Cortex of kidney (tissue), 1 donor: ENCODE data around the gene GPR31.
"Not testable (repeated sequence)": the region's sequence is repeated elsewhere in the genome, so short reads cannot be mapped to it uniquely, and the experiment has no call there.

Experiments used
- DNase-seq: peaks from one replicate; lab custom pipeline; 2025; lab: John Stamatoyannopoulos, UW

Gene GPR31, protein sequence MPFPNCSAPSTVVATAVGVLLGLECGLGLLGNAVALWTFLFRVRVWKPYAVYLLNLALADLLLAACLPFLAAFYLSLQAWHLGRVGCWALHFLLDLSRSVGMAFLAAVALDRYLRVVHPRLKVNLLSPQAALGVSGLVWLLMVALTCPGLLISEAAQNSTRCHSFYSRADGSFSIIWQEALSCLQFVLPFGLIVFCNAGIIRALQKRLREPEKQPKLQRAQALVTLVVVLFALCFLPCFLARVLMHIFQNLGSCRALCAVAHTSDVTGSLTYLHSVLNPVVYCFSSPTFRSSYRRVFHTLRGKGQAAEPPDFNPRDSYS

DNA sequence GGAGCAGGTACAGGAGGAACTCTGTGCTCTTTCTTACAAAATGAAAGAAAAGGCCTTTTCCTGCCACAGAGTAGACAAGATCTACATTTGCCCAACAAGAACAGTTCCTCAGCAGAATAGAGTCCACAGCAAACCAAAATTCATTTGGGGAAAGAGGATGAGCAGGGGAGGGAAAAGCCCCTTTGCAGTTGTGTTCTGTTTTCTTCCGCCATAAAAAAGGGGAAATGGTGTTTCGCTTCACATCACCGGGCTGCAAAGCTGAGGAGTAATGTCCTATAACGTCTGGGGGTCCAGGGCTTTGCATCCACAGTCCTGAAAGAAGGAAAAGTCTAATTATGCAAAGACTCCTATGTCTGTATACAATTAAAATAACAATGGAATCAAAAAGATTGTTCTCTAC, at the start of gene GPR31:
Gene GPR31, minus strand, starts transcription at position 118 of the 400 bp plus-strand sequence. CDS start 149 bp downstream, outside the sequence.
- no peak for DNase-seq

DNA sequence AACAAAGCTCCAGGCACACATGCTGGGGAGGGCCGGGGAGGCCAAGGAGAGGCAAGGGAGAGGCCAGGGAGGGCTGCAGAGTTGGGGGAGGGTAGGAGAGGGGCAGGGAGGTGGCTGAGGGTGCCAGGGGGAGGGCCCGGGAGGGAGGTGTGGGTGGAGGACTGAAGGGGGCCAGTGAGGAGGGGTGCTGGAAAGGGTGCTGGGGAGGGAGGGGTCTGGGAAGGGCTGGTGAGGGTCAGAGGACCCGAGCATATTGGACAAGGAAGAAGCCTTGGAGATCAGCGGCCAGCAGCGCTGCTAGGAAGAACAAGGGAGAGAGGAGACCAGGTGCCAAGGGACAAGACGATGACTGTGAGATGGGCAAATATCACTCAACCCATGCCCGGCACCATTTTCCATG, 49.7 kb upstream of the GPR31 start:
- DNase-seq = no peak

GRCh38 chr6:167205316-167205715, 47.5 kb upstream of the GPR31 start:
- DNase-seq = not testable (repeated sequence)

DNA sequence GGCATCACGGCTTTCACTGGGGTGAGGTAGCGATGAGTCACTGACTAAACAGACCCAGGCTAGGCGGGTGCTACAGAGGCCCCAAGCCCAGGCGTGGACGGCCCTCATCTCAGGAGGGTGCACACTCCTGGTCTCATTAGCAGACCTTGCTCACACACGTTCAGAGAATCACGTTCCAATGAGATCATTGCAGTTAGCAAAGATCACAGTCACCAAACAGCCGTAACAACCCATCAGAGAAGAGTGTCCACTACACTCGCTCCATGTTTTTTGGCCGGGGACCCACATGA, 46.2 kb upstream of the GPR31 start:
- DNase-seq = not testable (repeated sequence)

DNA sequence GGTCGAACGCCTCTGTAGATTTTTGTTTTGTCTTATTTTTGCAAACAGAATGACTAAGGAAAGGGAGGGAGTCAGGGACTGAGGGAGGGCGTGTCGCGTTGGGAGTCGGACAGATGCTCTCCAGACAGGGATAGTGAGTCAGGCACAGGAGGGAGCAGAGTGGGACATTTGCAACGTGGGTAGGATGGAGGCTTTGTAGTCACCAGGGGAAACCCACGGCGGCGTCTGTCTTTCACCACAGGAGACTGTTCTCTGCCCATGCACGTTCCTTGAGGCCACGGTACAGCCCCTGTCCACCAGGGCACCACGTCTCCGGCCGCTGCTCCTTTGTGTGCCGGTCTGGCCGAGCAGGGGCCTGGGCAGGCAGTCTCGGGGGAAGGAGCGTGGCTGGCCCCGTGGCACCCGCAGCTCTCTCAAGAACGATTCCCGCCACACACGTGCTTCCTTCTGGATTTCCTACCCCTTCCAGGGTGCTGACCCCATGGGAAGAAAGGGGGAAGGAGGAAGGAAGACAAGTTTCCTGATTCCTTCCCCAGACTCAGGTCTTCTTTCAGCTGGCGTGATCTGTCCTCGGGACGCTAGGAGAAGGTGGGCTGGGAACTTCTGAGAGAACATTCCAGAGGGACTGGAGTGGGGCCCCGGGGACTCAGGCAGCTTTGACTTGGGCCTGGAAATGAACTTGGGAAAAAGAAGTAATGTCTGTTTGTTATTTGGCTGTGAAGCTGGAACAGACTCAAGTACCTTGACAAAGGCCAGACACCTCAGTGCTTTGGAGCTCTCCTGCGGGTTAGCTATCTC, 45.7 kb upstream of the GPR31 start:
- DNase-seq = not testable (repeated sequence)

GRCh38 chr6:167202613-167203012, 44.8 kb upstream of the GPR31 start:
- not testable (repeated sequence) for DNase-seq

DNA sequence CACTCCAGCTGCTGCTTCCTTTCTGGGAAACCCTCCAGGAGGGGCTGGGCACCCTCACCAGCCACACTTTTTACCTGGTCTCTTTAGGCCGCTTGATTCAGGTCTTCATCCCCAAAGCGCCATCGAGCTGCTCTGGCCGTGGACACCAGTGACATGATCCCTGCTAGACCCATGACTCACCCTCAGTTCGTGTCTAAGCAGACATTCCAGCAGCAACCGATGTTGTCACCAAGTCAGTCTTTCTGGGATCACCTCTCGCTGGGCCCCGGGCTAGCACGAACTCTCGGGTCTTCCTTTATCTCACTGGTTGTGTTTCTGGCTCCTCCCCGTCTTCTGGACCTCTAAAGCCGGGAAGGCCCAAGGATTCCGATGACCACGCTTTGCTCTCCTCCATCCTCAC, 43.0 kb upstream of the GPR31 start:
- no peak for DNase-seq

GRCh38 chr6:167195941-167196610, 38.3 kb upstream of the GPR31 start:
- DNase-seq = not testable (repeated sequence)

GRCh38 chr6:167193515-167194125, 35.8 kb upstream of the GPR31 start:
- not testable (repeated sequence) for DNase-seq

DNA sequence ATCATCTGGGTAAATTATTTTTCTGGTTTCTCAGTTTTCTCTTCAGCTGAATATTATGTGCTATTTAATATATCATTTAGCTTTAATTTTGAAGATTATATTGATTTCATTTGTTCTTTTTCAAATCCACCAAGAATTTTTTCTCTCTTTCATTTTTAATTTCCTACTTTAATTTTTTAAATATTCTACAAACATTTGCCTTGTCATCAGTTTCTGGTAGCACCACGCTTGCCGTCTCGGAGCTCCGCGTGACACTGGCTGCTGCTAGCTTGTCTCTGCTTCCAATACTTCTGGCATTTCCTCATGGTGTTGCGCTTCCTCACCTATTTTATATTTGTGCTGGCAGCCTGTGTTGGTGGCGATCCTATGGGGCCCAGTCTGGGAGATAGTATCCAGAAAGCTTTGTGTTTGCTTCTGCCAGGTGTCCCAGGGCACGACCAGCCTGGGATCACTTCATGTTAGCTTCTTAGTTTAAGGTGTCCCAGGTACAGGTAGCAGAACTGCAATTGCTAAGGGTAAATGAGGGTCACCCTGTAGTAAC, 33.3 kb upstream of the GPR31 start:
- not testable (repeated sequence) for DNase-seq

DNA sequence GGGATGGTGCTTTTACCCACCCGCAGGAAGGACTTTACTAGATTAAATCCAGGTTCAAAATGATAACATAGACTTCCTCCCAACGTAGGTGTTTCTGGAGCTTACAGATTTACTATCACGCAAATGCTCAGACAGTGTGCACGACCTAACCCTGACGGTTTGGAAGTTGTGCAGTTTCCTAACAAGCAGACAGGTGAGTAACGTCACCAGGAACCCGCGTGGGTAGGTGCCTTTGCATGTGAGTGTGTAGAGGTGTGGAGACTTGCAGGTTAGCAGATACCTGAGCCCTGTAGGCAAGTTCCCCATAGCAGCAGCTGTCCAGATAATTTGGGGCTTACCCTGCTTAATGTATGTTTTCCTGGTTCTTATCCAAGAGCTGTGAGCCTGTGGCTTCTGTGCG, 29.5 kb upstream of the GPR31 start:
- not testable (repeated sequence) for DNase-seq

DNA sequence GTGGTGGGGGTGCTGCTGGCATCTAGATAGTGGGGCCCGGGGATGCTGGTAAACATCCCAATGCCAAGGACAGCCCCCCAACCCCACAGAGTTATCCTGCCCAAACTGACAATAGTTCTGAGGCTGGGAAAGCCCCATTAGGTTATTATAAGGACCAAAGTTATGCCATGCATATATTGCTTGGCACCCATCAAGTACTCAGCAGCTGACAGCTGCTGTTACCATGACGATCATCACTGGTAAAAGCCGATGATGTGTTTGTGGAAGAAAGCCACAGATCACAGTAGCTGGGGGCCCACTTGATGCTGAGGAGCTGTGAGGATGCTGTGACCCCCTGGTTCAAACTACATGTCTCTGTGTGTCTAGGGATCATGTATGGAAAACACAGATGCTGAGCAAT, 27.3 kb upstream of the GPR31 start:
- not testable (repeated sequence) for DNase-seq

DNA sequence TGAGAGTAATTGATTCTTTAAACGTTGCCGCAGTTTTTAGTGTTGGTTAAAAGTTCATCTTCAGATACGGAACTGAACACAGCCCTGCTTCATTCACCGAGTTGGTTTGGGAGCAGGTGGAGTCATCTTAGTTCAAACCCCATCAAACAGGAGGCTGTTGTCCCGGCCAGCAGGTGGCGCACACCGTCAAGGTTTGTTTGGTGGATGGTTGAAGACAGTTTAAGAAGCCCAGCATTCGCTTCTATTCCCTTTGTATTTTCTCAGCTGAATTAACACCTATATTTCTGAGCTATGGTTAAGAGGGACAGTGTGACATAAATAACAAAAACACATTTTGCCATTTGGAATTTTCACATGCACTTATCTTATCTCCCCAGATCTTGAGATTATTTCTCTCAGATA, 25.1 kb upstream of the GPR31 start:
- DNase-seq = not testable (repeated sequence)

GRCh38 chr6:167181351-167181750, 23.6 kb upstream of the GPR31 start:
- not testable (repeated sequence) for DNase-seq

- DNase-seq = not testable (repeated sequence)
Measured at GRCh38 chr6:167180086-167180485, 22.3 kb upstream of the GPR31 start.

- DNase-seq = not testable (repeated sequence)
Measured at GRCh38 chr6:167178896-167179655, 21.3 kb upstream of the GPR31 start.

DNA sequence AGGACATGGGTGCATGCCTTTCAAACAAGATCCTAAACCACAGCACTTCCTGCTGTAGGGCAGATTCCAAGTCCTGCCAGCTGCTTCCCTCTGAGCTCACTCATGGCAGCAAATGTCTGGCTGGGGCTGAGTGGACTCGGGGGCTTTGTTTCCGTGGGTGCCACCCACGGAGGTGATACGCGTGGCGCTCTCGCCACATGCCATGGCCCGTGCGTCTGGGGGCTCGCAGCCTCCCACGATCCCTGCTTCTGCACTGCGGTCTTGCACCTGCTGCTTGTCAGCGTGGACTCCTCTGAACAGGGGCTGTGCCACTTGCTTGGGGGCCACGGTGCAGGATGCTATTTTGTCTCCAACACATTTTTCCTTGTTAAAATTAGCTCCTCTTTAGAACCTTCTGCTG, 19.5 kb upstream of the GPR31 start:
- DNase-seq = not testable (repeated sequence)

DNA sequence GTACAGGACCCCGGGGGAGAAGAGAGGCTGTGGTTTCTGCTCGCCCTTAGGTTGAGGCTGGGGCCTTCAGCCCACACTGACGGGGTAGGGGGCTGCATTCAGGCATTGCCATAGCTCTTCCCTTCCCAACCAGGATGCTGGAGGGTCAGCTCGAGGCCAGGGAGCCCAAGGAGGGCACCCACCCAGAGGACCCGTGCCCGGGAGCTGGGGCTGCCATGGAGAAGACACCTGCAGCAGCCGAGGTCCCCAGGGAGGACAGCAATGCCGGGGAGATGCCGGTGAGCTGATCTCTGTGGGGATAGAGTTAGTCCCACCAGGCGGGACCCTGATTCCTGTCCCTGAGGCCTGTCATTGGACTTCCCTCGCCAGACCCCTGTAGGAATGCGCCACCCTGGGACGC, 14.2 kb upstream of the GPR31 start:
- DNase-seq = not testable (repeated sequence)

DNA sequence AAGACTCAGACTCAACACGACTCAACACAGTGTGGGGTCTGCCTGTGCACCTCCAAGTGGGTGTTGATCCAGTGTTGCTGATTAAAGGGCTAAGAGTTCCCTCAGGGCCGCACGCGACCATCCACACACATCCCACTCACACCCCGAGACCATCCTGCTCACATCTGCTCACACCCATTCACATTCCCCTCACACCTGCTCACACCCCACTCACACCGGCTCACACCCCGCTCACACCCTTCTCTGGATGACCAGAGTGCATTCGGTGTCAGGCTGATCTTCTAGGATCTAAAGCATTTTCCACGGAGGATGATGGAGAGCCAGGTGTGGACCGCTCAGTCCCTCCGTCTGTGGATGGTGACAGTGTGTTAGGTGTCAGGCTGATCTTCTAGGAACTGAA, 13.5 kb upstream of the GPR31 start:
- DNase-seq = not testable (repeated sequence)

GRCh38 chr6:167169867-167170266, 12.1 kb upstream of the GPR31 start:
- not testable (repeated sequence) for DNase-seq

DNA sequence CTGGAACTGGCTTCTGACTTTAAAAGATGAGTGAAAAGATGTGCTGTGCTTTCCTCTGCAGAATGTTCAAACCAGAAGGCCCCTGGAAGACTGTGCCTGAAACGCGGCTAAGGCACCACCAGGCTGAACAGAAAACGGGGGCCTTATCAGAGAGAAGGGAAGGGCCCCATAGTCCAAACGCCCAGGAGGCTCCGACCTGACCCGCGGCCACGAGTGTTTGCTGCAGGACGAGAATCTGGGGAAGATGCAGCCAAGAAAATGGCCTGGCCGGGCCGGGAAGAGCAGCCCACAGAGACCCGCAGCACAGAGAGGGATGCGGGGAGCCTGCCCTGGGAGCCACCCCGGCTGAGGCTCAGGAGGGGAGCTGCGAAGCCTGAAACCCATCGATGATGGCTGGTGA, 10.5 kb upstream of the GPR31 start:
- not testable (repeated sequence) for DNase-seq
